H9 (cell line): ENCODE measurements around the gene LDLR. TPM values are rescaled to one million over a fixed set of nuclear protein-coding genes. Genes with fewer than 3 reads are reported as not detected.

Source experiments
- DNase-seq: peaks from one replicate; pipeline ENCODE4 v3.0.0-alpha.2; 2017
- H2AFZ ChIP-seq: one replicate; pipeline ENCODE4 v1.6.1; 2013; ENCODE audit warnings: mild to moderate bottlenecking, low read length, control low read depth, moderate library complexity
- H2AK5ac ChIP-seq: 2 replicates; pipeline ENCODE4 v1.6.1; 2013; ENCODE audit warnings: low read length, control low read depth, mixed read lengths; ENCODE audit not compliant: insufficient read length
- H2BK120ac ChIP-seq: one replicate; pipeline ENCODE4 v1.6.1; 2013; ENCODE audit warnings: low read depth, mild to moderate bottlenecking, low read length, control low read depth, inconsistent platforms; ENCODE audit not compliant: poor library complexity, severe bottlenecking
- H2BK12ac ChIP-seq: 2 replicates; pipeline ENCODE4 v1.6.1; 2013; ENCODE audit warnings: low read length, control low read depth, mixed read lengths, low read depth; ENCODE audit not compliant: insufficient read length
- H2BK15ac ChIP-seq: 2 replicates; pipeline ENCODE4 v1.6.1; 2013; ENCODE audit warnings: low read depth, low read length, control low read depth
- H2BK20ac ChIP-seq: one replicate; pipeline ENCODE4 v1.6.1; 2013; ENCODE audit warnings: low read depth, mild to moderate bottlenecking, low read length, control low read depth, inconsistent platforms; ENCODE audit not compliant: poor library complexity, severe bottlenecking
- H2BK5ac ChIP-seq: 2 replicates; pipeline ENCODE4 v1.6.1; 2013; ENCODE audit warnings: low read length, control low read depth, mixed read lengths; ENCODE audit not compliant: insufficient read length
- H3K14ac ChIP-seq: 2 replicates; pipeline ENCODE4 v1.6.1; 2013; ENCODE audit warnings: low read length, control low read depth; ENCODE audit not compliant: insufficient read depth
- H3K18ac ChIP-seq: 2 replicates; pipeline ENCODE4 v1.6.1; 2013; ENCODE audit warnings: low read depth, mild to moderate bottlenecking, mixed read lengths, low read length, control low read depth; ENCODE audit not compliant: insufficient read length
- H3K23ac ChIP-seq: 2 replicates; pipeline ENCODE4 v1.6.1; 2013; ENCODE audit warnings: low read length, control low read depth, mixed read lengths, low read depth; ENCODE audit not compliant: insufficient read length
- H3K23me2 ChIP-seq: 2 replicates; pipeline ENCODE4 v1.6.1; 2013; ENCODE audit warnings: low read depth, mild to moderate bottlenecking, mixed read lengths, low read length, control low read depth; ENCODE audit not compliant: insufficient read length, poor library complexity, severe bottlenecking
- H3K27ac ChIP-seq: 2 replicates; pipeline ENCODE4 v1.5.1; 2013; ENCODE audit warnings: low read length, control low read depth, mixed read lengths, low read depth; ENCODE audit not compliant: insufficient read length
- H3K27me3 ChIP-seq: 2 replicates; pipeline ENCODE4 v1.6.1; 2013; ENCODE audit warnings: low read length, control low read depth, inconsistent platforms; ENCODE audit not compliant: insufficient read depth
- H3K4ac ChIP-seq: 2 replicates; pipeline ENCODE4 v1.6.1; 2013; ENCODE audit warnings: low read depth, mild to moderate bottlenecking, control low read depth, inconsistent platforms, low read length, moderate library complexity
- H3K4me1 ChIP-seq: 2 replicates; pipeline ENCODE4 v1.6.1; 2013; ENCODE audit warnings: low read length, control low read depth, inconsistent platforms; ENCODE audit not compliant: insufficient read depth
- H3K4me2 ChIP-seq: 2 replicates; pipeline ENCODE4 v1.6.1; 2013; ENCODE audit warnings: low read length, control low read depth, mixed read lengths; ENCODE audit not compliant: insufficient read length, insufficient read depth
- H3K56ac ChIP-seq: 2 replicates; pipeline ENCODE4 v1.6.1; 2013; ENCODE audit warnings: low read depth, mild to moderate bottlenecking, mixed read lengths, low read length, control low read depth; ENCODE audit not compliant: insufficient read length
- H3K79me1 ChIP-seq: 2 replicates; pipeline ENCODE4 v1.6.1; 2013; ENCODE audit warnings: low read depth, mild to moderate bottlenecking, moderate library complexity, low read length, control low read depth, inconsistent platforms; ENCODE audit not compliant: insufficient read depth, poor library complexity, severe bottlenecking
- H3K79me2 ChIP-seq: 2 replicates; pipeline ENCODE4 v1.6.1; 2013; ENCODE audit warnings: low read length, control low read depth, inconsistent platforms; ENCODE audit not compliant: insufficient read depth
- H3K9ac ChIP-seq: 2 replicates; pipeline ENCODE4 v1.6.1; 2013; ENCODE audit warnings: low read length, control low read depth, mixed read lengths; ENCODE audit not compliant: insufficient read length; ENCODE audit errors: extremely low read depth
- H3K9me3 ChIP-seq: one replicate; pipeline ENCODE4 v1.6.1; 2013; ENCODE audit warnings: low read depth, low read length, inconsistent platforms; ENCODE audit not compliant: control insufficient read depth
- H3T11ph ChIP-seq: one replicate; pipeline ENCODE4 v1.6.1; 2013; ENCODE audit warnings: mild to moderate bottlenecking, low read length, control low read depth, inconsistent platforms
- H4K20me1 ChIP-seq: one replicate; pipeline ENCODE4 v1.6.1; 2013; ENCODE audit not compliant: control insufficient read depth, insufficient read length, insufficient read depth
- H4K5ac ChIP-seq: 2 replicates; pipeline ENCODE4 v1.6.1; 2013; ENCODE audit warnings: low read depth, mild to moderate bottlenecking, mixed read lengths, low read length, control low read depth; ENCODE audit not compliant: insufficient read length
- H4K8ac ChIP-seq: replicated peaks from 2 replicates; pipeline ENCODE4 v1.6.1; 2013; ENCODE audit warnings: low read length, control low read depth, mixed read lengths, low read depth; ENCODE audit not compliant: insufficient read length
- H4K91ac ChIP-seq: 2 replicates; pipeline ENCODE4 v1.6.1; 2013; ENCODE audit warnings: low read depth, mild to moderate bottlenecking, moderate library complexity, mixed read lengths, low read length, control low read depth; ENCODE audit not compliant: insufficient read length
- H3K27ac Mint-ChIP-seq, 3 experiments: 2 replicates in 2 of 3; 3 replicates in 1 of 3; pipeline ENCODE4 v1.8.0; 2020 to 2021; ENCODE audit warnings: mixed read lengths in 3 of 3, mild to moderate bottlenecking in 1 of 3, moderate library complexity in 1 of 3
- H3K27me3 Mint-ChIP-seq: 2 replicates; pipeline ENCODE4 v1.8.0; 2021; ENCODE audit warnings: low read depth, mild to moderate bottlenecking, moderate library complexity, mixed read lengths
- H3K36me3 Mint-ChIP-seq, 3 experiments: 2 replicates in 2 of 3; 3 replicates in 1 of 3; pipeline ENCODE4 v1.8.0; 2020 to 2021; ENCODE audit warnings: low read depth in 3 of 3, mixed read lengths in 3 of 3; ENCODE audit not compliant: insufficient read depth in 1 of 3
- H3K4me1 Mint-ChIP-seq, 2 experiments: 2 replicates each; pipeline ENCODE4 v1.8.0; 2020; ENCODE audit warnings: mixed read lengths in 2 of 2
- H3K4me3 Mint-ChIP-seq, 2 experiments: 2 replicates in 1 of 2; 3 replicates in 1 of 2; pipeline ENCODE4 v1.8.0; 2020 to 2021; ENCODE audit warnings: mild to moderate bottlenecking in 2 of 2, mixed read lengths in 2 of 2, moderate library complexity in 1 of 2
- H3K9me3 Mint-ChIP-seq, 2 experiments: 2 replicates in 1 of 2; 3 replicates in 1 of 2; pipeline ENCODE4 v1.8.0; 2020; ENCODE audit warnings: mild to moderate bottlenecking in 2 of 2, mixed read lengths in 2 of 2, moderate library complexity in 1 of 2
- WGBS: extraction: QIAGEN DNeasy Blood & Tissue Kit; methylation state at CpG from one replicate; pipeline ENCODE4 v1.1.7; 2013; ENCODE audit warnings: missing lambda C conversion rate, low lambda C conversion rate, mixed read lengths; ENCODE audit not compliant: insufficient read length; ENCODE audit errors: extremely low coverage; 5-methylcytosine and 5-hydroxymethylcytosine counted together
- total RNA-seq: library from RNA; stranded (reverse); gene quantifications from 2 replicates; pipeline ENCODE4 v1.2.1, GENCODE V29; 2021
- TF ChIP-seq, protein P1 (sequence below): fragments of 200-600 bp; sonication (generic); conservative IDR thresholded peaks from 3 replicates; pipeline ENCODE4 v1.8.0; 2021; ENCODE audit warnings: antibody characterized with exemption, mild to moderate bottlenecking

LDLR gene
- total RNA-seq, 1 experiment from 2014 or later: 92.7 TPM

DNA sequence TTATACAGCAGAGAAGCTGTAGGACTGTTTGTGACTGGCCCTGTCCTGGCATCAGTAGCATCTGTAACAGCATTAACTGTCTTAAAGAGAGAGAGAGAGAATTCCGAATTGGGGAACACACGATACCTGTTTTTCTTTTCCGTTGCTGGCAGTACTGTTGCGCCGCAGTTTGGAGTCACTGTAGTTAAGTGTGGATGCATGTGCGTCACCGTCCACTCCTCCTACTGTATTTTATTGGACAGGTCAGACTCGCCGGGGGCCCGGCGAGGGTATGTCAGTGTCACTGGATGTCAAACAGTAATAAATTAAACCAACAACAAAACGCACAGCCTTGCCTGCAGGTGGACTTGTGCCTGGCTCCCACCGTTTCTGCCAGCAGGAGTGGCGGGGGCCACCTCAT is 27.3 kb upstream of the LDLR start:
- Histone ChIP-seq H3K79me2 (no peaks in the 10 kb centered on the region), H4K8ac (no peak overlapping the region), H3K9ac (no peak overlapping the region), H3K79me1 (no peaks in the 10 kb centered on the region), H2BK5ac (no peak overlapping the region), H2BK15ac (no peak overlapping the region), H4K91ac (no peak overlapping the region), H3K14ac (no peak overlapping the region), H2AK5ac (no peak overlapping the region), H3K18ac (no peak overlapping the region), H2BK20ac (no peak overlapping the region), H3T11ph (no peak overlapping the region), H4K20me1 (peaks cover 2% of the 10 kb centered on the region), H3K4ac (no peak overlapping the region), H3K56ac (no peak overlapping the region), H3K27me3 (no peaks in the 10 kb centered on the region), H3K4me2 (no peak overlapping the region), H4K5ac (no peak overlapping the region), H2AFZ (no peak overlapping the region), H2BK120ac (no peak overlapping the region), H3K9me3 (no peaks in the 10 kb centered on the region), H2BK12ac (no peak overlapping the region), H3K27ac (no peak overlapping the region), H3K23me2 (no peaks in the 10 kb centered on the region), H3K4me1 (no peaks in the 10 kb centered on the region), H3K23ac (no peak overlapping the region)
- H3K27me3 Mint-ChIP-seq: no peaks in the 10 kb centered on the region
- no CpG with 5 or more reads among the region's 14 CpGs for WGBS
- TF ChIP-seq, protein P1, sequence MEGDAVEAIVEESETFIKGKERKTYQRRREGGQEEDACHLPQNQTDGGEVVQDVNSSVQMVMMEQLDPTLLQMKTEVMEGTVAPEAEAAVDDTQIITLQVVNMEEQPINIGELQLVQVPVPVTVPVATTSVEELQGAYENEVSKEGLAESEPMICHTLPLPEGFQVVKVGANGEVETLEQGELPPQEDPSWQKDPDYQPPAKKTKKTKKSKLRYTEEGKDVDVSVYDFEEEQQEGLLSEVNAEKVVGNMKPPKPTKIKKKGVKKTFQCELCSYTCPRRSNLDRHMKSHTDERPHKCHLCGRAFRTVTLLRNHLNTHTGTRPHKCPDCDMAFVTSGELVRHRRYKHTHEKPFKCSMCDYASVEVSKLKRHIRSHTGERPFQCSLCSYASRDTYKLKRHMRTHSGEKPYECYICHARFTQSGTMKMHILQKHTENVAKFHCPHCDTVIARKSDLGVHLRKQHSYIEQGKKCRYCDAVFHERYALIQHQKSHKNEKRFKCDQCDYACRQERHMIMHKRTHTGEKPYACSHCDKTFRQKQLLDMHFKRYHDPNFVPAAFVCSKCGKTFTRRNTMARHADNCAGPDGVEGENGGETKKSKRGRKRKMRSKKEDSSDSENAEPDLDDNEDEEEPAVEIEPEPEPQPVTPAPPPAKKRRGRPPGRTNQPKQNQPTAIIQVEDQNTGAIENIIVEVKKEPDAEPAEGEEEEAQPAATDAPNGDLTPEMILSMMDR: no peak
- no peak overlapping the region for H3K27ac Mint-ChIP-seq
- no peaks in the 10 kb centered on the region for H3K4me1 Mint-ChIP-seq
- peaks cover 33 to 71% (median 65%) of the 10 kb centered on the region in 3 experiments for H3K36me3 Mint-ChIP-seq
- H3K4me3 Mint-ChIP-seq: no peak overlapping the region
- H3K9me3 Mint-ChIP-seq: no peaks in the 10 kb centered on the region; a peak in 1 of 5 replicates
- no peak for DNase-seq
